SK-N-MC (cell line): ENCODE measurements around the gene PRMT9.

ENCODE experiments used
- EZH2 ChIP-seq: fragments of 200-600 bp; sonication (generic); IDR thresholded peaks from one replicate; pipeline ENCODE4 v1.6.1; 2017; ENCODE audit warnings: antibody characterized with exemption
- FOXP2 ChIP-seq: optimal IDR thresholded peaks from 2 replicates; pipeline ENCODE3; 2011; ENCODE audit warnings: mild to moderate bottlenecking, moderate library complexity; ENCODE audit not compliant: insufficient read depth; ENCODE audit errors: extremely low read length, control extremely low read depth
- POLR2AphosphoS5 ChIP-seq: IDR thresholded peaks from 2 replicates; pipeline ENCODE4 v1.6.1; 2012; ENCODE audit warnings: mild to moderate bottlenecking, low read depth, low read length, borderline replicate concordance

GRCh38 chr4:147696866-147697265 lies 12.9 kb upstream of the PRMT9 start:
- TF ChIP-seq POLR2AphosphoS5 (no peak), EZH2 (no peak), FOXP2 (no peak)
